ENCODE data around the gene ABI3. TPM values are rescaled to one million over a fixed set of nuclear protein-coding genes. Genes with fewer than 3 reads are reported as not detected.
"Not testable (repeated sequence)": the region's sequence is repeated elsewhere in the genome, so short reads cannot be mapped to it uniquely, and the experiment has no call there.

The ABI3 gene
- total and polyA plus RNA-seq, 11 donors: 3.3 to 16.1 (median 6.4) TPM

DNA sequence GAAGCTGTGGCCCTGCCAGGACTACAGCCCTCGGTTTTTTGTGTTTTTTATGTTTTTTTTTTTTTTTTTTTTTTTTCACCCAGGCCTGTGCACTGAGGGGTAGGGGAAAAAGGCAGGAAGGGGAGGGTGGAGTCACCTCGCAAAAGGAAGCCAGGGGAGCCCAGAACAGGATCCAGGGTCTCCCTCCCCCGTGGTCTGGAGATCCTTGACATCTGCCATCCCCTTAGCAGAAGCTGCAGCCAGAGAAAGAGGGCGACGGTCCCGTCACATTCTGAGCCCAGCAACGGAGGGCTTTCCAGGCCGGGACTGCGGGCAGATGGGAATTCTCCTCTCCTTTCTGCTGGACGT, 49.1 kb downstream of the ABI3 start:
- Histone ChIP-seq H3K9me3 (no peaks in the 10 kb centered on the region), H3K4me1 (peaks cover 0 to 20% (median 9%) of the 10 kb centered on the region in 12 donors), H3K4me3 (peak overlapping the region; percentile 18 to 70 (median 57)), H3K36me3 (no peaks in the 10 kb centered on the region), H3K27ac (peak overlapping the region; percentile 75 to 92 (median 86)), H3K27me3 (no peaks in the 10 kb centered on the region)
- WGBS, 4 donors: 20 to 29% (median 24%) methylated on average over 4 to 10 of the region's 10 CpGs
- DNase-seq (peak in 4 of 5 donors; percentile 48 to 63 (median 54)), ATAC-seq (peak; percentile 24 to 71 (median 36))
- intact Hi-C loops (cut with DNase I): loop anchor here in 1 of 10 donors (5.0 kb wide), 1 partner anchor 47 kb away; the partner anchor contains the start of genes ABI3 and GNGT2
- no peak for TF ChIP-seq POLR2A (IDR thresholded peaks at IDR 0.05)
- TF ChIP-seq, protein P1, sequence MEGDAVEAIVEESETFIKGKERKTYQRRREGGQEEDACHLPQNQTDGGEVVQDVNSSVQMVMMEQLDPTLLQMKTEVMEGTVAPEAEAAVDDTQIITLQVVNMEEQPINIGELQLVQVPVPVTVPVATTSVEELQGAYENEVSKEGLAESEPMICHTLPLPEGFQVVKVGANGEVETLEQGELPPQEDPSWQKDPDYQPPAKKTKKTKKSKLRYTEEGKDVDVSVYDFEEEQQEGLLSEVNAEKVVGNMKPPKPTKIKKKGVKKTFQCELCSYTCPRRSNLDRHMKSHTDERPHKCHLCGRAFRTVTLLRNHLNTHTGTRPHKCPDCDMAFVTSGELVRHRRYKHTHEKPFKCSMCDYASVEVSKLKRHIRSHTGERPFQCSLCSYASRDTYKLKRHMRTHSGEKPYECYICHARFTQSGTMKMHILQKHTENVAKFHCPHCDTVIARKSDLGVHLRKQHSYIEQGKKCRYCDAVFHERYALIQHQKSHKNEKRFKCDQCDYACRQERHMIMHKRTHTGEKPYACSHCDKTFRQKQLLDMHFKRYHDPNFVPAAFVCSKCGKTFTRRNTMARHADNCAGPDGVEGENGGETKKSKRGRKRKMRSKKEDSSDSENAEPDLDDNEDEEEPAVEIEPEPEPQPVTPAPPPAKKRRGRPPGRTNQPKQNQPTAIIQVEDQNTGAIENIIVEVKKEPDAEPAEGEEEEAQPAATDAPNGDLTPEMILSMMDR (IDR thresholded peaks at IDR 0.05): no peak

DNA sequence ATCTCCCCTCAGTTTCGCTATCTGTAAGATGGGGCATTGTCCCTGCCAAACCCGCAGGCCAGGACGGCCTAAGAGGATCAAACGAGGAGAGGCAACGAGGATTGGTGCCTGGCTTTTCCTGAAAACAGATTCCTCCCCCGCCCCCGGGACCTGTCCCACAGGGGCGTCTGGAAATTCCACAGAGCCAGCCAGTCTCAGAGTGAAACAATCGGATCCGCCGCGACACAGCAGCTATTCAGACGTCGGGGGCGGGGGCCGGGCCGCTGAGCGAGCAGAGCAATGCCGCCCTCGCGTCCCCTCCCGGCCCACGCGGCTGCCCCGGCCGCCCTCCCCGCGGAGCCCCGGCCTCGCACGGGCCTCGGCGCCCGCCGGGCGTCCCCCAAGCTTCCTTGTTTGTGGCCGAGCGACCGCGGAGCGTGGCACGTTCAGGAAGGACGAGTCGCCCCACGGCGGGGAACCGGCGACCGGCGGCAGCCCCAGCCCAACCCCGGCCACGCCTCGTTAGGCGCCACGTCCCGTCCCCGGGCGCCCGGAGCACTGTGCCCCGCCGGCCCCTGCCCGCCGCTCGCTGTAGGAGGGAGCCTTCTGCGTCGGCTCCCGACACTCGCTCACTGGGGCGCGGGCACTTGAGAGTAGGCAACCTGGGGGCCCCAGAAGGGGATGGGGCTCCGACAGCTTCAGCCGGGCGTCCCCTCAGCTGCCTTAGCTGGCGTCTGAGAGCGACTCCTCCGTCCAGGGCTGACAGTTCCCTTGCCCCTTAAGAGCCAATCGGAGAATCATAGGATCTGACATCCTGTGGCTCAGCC, 49.7 kb downstream of the ABI3 start:
- no peaks in the 10 kb centered on the region for H3K36me3 ChIP-seq
- WGBS, 4 donors: 0 to 3% (median 1%) methylated on average over 31 to 77 of the region's 77 CpGs
- ATAC-seq (peak; percentile 66 to 88 (median 83)), DNase-seq (peak; percentile 77 to 90 (median 85))
- TF ChIP-seq, protein P1 (IDR thresholded peaks at IDR 0.05): no peak
- no peak for TF ChIP-seq POLR2A (IDR thresholded peaks at IDR 0.05)
- peak overlapping the region; percentile 75 to 92 (median 86) for H3K27ac ChIP-seq
- peaks cover 0 to 20% (median 9%) of the 10 kb centered on the region in 12 donors for H3K4me1 ChIP-seq
- no peaks in the 10 kb centered on the region for H3K9me3 ChIP-seq
- H3K27me3 ChIP-seq: no peaks in the 10 kb centered on the region
- intact Hi-C loops (cut with DNase I): loop anchor here in 1 of 10 donors (5.0 kb wide), 1 partner anchor 48 kb away; the partner anchor contains the start of genes ABI3 and GNGT2
- peak overlapping the region; percentile 18 to 70 (median 57) for H3K4me3 ChIP-seq

DNA sequence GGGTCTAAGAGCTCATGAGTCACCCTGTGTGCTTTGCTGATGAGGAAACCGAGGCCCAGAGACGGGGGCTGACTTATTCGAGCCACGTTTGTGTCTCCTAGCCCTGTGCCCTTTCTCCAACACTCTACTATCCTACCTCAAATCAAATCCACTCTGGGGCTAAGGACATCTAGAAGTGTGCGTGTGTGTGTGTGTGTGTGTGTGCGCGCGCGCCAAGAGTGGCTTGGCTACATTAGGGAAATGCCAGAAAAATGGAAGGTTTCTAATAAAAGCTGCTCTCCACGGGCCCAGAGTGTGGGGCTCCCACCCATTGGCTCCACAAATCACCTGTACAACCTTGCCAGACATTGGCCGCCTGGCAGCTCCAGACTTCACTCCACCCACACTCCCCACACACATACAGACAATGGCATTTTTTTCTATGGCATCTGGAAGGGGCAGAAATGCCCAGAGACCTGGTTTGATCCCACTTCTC, 50.3 kb downstream of the ABI3 start:
- intact Hi-C loops (cut with DNase I): loop anchor here in 1 of 10 donors (5.0 kb wide), 1 partner anchor 49 kb away; the partner anchor contains the start of genes ABI3 and GNGT2
- H3K36me3 ChIP-seq: no peaks in the 10 kb centered on the region
- ATAC-seq: no peak
- no peaks in the 10 kb centered on the region for H3K9me3 ChIP-seq
- peak in 3 of 5 donors; percentile 11 to 76 (median 46) for DNase-seq
- H3K4me3 ChIP-seq: peak overlapping the region; percentile 18 to 70 (median 57)
- H3K27ac ChIP-seq: peak overlapping the region; percentile 75 to 92 (median 86)
- no peaks in the 10 kb centered on the region for H3K27me3 ChIP-seq
- TF ChIP-seq POLR2A (IDR thresholded peaks at IDR 0.05): no peak
- TF ChIP-seq, protein P1 (IDR thresholded peaks at IDR 0.05): no peak
- peaks cover 0 to 20% (median 9%) of the 10 kb centered on the region in 12 donors for H3K4me1 ChIP-seq
- WGBS, 4 donors: 52 to 54% (median 53%) methylated on average over 9 to 11 of the region's 11 CpGs

DNA sequence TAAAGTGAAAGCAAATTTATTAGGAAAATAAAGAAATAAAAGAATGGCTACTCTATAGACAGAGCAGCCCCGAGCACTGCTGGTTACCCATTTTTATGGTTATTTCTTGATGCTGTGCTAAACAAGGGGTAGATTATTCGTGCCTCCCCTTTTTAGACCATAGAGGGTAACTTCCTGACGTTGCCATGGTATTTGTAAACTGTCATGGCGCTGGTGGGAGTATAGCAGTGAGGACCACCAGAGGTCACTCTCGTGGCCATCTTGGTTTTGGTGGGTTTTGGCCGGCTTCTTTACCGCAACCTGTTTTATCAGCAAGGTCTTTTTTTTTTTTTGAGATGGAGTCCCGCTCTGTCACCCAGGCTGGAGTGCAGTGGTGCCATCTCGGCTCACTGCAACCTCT, 51.0 kb downstream of the ABI3 start:
- H3K4me1 ChIP-seq: peaks cover 0 to 20% (median 9%) of the 10 kb centered on the region in 12 donors
- H3K36me3 ChIP-seq, H3K4me3 ChIP-seq, H3K9me3 ChIP-seq, DNase-seq, H3K27me3 ChIP-seq, H3K27ac ChIP-seq, ATAC-seq: not testable (repeated sequence)
- intact Hi-C loops (cut with DNase I): loop anchor here in 1 of 10 donors (5.0 kb wide), 1 partner anchor 49 kb away; the partner anchor contains the start of genes ABI3 and GNGT2
- WGBS, 4 donors: 93 to 96% (median 95%) methylated on average over 9 of the region's 9 CpGs
